ENCODE data around the gene KLHL29. TPM values are rescaled to one million over a fixed set of nuclear protein-coding genes. Genes with fewer than 3 reads are reported as not detected.

The KLHL29 gene
- total and polyA plus RNA-seq, 2 donors, result 5.7 to 8.7 TPM

GRCh38 chr2:23538566-23538965 lies 153.6 kb downstream of the KLHL29 start:
- no peak overlapping the region for H3K4me3 ChIP-seq (ENCODE audit: low read depth, low read length)
- no peaks in the 10 kb centered on the region for H3K4me1 ChIP-seq (ENCODE audit: insufficient read depth)
- H3K27ac ChIP-seq (ENCODE audit: low read depth), result no peak overlapping the region
- WGBS, result 92% methylated on average over 2 of the region's 2 CpGs
- H3K36me3 ChIP-seq (ENCODE audit: insufficient read depth), result no peaks in the 10 kb centered on the region
- no peak for DNase-seq (ENCODE audit: extremely low spot score)

DNA sequence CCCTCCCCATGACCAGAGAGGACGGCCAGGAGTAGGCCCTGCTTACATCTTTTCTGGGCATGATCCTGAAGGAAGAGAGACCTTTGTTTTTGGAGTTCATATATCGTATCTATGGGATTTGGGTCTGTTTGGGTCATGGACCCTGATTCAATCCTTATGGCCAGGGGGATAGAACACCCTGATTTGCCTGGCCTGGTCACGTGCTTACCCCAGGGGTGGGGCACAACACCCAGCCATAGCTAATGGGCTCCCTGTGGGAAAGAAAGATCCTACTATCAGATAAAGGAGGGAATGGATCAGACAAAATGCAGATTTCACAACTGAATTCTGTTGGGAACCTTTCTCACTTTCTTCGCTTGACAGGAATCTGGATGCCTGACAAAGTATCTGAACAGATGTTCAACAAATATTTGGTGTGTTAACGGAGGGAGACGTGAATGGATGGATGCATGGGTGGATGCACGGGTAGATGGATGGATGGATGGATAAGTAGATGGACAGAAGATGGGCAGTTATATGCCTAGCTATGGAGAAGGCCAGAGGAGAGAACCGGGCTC lies 155.9 kb downstream of the KLHL29 start:
- WGBS, result 86% methylated on average over 8 of the region's 8 CpGs
- Histone ChIP-seq H3K4me1 (ENCODE audit: insufficient read depth) (no peaks in the 10 kb centered on the region), H3K36me3 (ENCODE audit: insufficient read depth) (no peaks in the 10 kb centered on the region), H3K4me3 (ENCODE audit: low read depth, low read length) (no peak overlapping the region), H3K27ac (ENCODE audit: low read depth) (no peak overlapping the region)
- no peak for DNase-seq (ENCODE audit: extremely low spot score)

- 73% methylated on average over 7 of the region's 7 CpGs for WGBS
- Histone ChIP-seq H3K36me3 (ENCODE audit: insufficient read depth) (no peaks in the 10 kb centered on the region), H3K4me3 (ENCODE audit: low read depth, low read length) (no peak overlapping the region), H3K27ac (ENCODE audit: low read depth) (no peak overlapping the region), H3K4me1 (ENCODE audit: insufficient read depth) (no peaks in the 10 kb centered on the region)
- DNase-seq (ENCODE audit: extremely low spot score), result no peak
These were observed 156.7 kb downstream of the KLHL29 start for GRCh38 chr2:23541503-23542229.

DNA sequence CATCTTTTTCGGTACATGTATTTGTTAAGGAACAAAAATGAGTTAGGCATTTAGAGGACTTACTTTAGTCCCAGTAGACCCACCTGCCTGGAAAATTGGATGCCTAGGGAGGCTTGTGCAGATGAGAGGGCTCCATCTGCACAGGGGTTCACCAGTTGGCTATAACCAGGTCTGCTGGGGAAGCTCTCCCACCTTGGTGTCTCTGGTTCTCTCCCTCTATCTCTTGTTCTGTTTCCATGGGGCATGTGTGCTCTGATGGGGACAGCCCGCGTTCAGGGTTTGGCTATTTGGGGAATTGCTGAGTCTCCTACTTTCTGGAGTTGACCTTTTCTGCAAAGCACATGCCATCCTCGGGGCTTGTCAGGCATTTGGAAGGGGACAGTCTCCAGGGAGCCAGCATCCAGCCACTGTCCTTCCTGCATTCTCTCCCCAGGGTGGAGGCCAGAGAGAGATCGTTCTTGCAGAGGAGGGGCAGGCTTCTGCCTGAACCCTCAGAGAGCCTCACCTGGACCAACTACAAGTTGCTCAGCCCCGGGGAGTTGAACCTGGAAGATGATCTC lies 157.3 kb downstream of the KLHL29 start:
- no peaks in the 10 kb centered on the region for H3K4me1 ChIP-seq (ENCODE audit: insufficient read depth)

DNA sequence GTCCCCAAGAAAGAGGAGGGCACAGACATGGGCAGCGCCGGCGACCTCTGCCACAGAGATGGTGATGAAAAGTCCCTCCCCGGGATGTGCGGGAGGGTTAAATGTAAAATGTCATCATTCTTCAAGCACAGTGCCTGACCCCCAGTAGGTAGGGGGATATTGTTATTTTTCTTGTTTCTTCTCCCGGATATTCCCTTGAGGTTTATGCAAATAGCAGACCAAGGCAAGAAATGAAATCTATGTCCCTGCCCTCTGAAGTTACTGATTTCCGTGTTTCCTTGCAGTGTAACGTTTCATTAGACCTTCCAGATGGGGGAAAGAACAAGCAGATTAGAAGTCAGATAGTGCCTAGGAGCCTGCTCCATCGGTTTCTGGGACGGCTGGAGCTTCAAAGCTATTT lies 158.3 kb downstream of the KLHL29 start:
- no peaks in the 10 kb centered on the region for H3K4me1 ChIP-seq (ENCODE audit: insufficient read depth)
- DNase-seq (ENCODE audit: extremely low spot score), result no peak
- 94% methylated on average over 10 of the region's 10 CpGs for WGBS
- no peak overlapping the region for H3K4me3 ChIP-seq (ENCODE audit: low read depth, low read length)
- no peaks in the 10 kb centered on the region for H3K36me3 ChIP-seq (ENCODE audit: insufficient read depth)
- H3K27ac ChIP-seq (ENCODE audit: low read depth), result no peak overlapping the region

More for the DNA sequence above, 157.3 kb downstream of the KLHL29 start:
- Histone ChIP-seq H3K27ac (ENCODE audit: low read depth) (no peak overlapping the region), H3K36me3 (ENCODE audit: insufficient read depth) (no peaks in the 10 kb centered on the region), H3K4me3 (ENCODE audit: low read depth, low read length) (no peak overlapping the region)
- DNase-seq (ENCODE audit: extremely low spot score), result no peak
- WGBS, result 83% methylated on average over 6 of the region's 6 CpGs

DNA sequence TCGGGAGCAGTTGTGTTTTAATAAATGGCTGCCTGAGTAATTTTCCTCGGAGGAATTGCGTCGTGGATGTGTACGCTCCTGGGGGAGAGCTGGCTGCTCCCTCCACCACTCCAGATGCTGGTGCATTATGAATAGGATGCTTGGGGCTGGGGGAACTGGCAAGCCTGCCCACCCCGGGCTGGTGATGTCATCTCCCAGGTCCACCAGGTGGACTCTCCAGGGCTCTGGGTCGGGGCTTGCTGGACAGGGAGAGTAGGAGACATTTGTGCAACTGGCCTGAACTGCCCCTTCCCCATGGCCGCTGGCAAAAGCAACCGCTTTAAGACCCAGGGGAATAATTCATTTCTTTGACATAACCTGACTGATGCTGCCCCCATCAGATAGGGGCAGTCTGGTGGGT lies 158.7 kb downstream of the KLHL29 start:
- H3K4me3 ChIP-seq (ENCODE audit: low read depth, low read length), result no peak overlapping the region
- 94% methylated on average over 9 of the region's 9 CpGs for WGBS
- no peak overlapping the region for H3K27ac ChIP-seq (ENCODE audit: low read depth)
- no peaks in the 10 kb centered on the region for H3K36me3 ChIP-seq (ENCODE audit: insufficient read depth)
- H3K4me1 ChIP-seq (ENCODE audit: insufficient read depth), result no peaks in the 10 kb centered on the region
- no peak for DNase-seq (ENCODE audit: extremely low spot score)

- H3K4me3 ChIP-seq (ENCODE audit: low read depth, low read length), result no peak overlapping the region
- 82% methylated on average over 10 of the region's 10 CpGs for WGBS
- H3K36me3 ChIP-seq (ENCODE audit: insufficient read depth), result no peaks in the 10 kb centered on the region
- H3K27ac ChIP-seq (ENCODE audit: low read depth), result no peak overlapping the region
- H3K4me1 ChIP-seq (ENCODE audit: insufficient read depth), result no peaks in the 10 kb centered on the region
- no peak for DNase-seq (ENCODE audit: extremely low spot score)
These were observed 159.8 kb downstream of the KLHL29 start for GRCh38 chr2:23544589-23545295.

DNA sequence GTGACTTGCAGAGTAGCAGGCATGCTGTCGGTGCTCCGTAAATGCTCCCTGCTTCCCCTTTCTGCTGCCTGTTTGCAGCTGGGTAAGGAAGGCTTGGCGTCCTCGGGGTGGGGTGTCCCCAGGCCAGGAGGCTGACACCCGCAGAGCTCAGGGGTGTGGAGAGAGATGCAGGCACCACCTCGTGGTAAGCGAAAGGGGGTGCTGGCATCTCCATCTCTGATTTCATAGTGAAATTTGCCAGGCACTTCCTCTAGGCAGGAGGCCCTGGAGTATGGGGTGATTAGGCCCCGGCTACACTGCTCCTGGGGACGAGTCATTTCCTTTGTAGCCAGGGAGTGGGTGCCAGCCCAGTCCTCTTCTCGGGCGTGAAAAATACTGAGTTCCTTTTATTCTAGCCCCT lies 160.4 kb downstream of the KLHL29 start:
- WGBS, result 79% methylated on average over 11 of the region's 11 CpGs

GRCh38 chr2:23545811-23546210 lies 160.8 kb downstream of the KLHL29 start:
- Histone ChIP-seq H3K27ac (ENCODE audit: low read depth) (no peak overlapping the region), H3K4me3 (ENCODE audit: low read depth, low read length) (no peak overlapping the region), H3K36me3 (ENCODE audit: insufficient read depth) (no peaks in the 10 kb centered on the region), H3K4me1 (ENCODE audit: insufficient read depth) (no peaks in the 10 kb centered on the region)
- 93% methylated on average over 3 of the region's 3 CpGs for WGBS
- DNase-seq (ENCODE audit: extremely low spot score), result no peak

More for the DNA sequence above, 160.4 kb downstream of the KLHL29 start:
- DNase-seq (ENCODE audit: extremely low spot score), result no peak
- Histone ChIP-seq H3K4me1 (ENCODE audit: insufficient read depth) (no peaks in the 10 kb centered on the region), H3K27ac (ENCODE audit: low read depth) (no peak overlapping the region), H3K36me3 (ENCODE audit: insufficient read depth) (no peaks in the 10 kb centered on the region), H3K4me3 (ENCODE audit: low read depth, low read length) (no peak overlapping the region)

DNA sequence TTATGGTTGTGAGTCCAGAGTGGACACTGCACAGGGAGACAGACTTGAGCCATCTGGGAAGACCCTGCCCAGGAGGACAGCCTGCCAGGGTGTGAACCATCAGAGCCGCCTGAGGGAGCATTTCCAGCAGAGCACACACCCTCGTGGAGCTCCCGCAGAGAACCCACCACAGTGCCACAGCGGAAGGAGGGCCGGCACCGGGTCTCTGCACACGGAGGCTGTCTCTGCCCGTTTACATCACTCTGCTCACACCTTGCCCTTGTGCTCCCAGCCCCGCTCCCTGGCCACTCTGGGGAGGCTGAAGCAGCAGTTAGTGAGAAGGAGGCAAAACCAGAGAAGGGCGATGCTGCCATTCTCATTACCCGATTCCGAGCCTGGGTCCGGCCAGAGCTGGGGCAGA lies 161.9 kb downstream of the KLHL29 start:
- Histone ChIP-seq H3K36me3 (ENCODE audit: insufficient read depth) (no peaks in the 10 kb centered on the region), H3K4me3 (ENCODE audit: low read depth, low read length) (no peak overlapping the region), H3K4me1 (ENCODE audit: insufficient read depth) (no peaks in the 10 kb centered on the region), H3K27ac (ENCODE audit: low read depth) (no peak overlapping the region)
- DNase-seq (ENCODE audit: extremely low spot score), result no peak
- whole genome bisulfite sequencing, result 92% methylated on average over 13 of the region's 13 CpGs

DNA sequence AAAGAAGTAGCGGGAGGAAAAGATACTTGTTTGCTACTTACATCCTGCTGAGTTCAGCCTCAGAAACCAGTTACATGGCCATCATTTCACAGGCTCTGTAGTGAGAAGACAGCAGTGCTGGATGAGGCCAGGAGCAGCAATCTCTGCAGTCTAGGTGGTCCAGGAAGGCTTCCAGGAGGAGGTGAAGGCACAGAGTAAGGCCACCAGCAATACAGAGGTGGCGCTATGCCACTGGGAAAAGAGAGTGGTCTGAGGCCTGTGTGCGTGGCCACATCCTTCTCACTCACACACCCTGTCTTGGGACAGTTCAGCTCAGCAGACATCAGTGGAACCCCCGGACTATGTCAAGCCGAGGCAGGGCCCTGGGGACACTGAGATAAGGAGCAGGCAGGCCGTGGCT lies 162.7 kb downstream of the KLHL29 start:
- Histone ChIP-seq H3K27ac (ENCODE audit: low read depth) (no peak overlapping the region), H3K4me3 (ENCODE audit: low read depth, low read length) (no peak overlapping the region), H3K36me3 (ENCODE audit: insufficient read depth) (no peaks in the 10 kb centered on the region), H3K4me1 (ENCODE audit: insufficient read depth) (no peaks in the 10 kb centered on the region)
- DNase-seq (ENCODE audit: extremely low spot score), result no peak
- WGBS, result 81% methylated on average over 6 of the region's 6 CpGs

DNA sequence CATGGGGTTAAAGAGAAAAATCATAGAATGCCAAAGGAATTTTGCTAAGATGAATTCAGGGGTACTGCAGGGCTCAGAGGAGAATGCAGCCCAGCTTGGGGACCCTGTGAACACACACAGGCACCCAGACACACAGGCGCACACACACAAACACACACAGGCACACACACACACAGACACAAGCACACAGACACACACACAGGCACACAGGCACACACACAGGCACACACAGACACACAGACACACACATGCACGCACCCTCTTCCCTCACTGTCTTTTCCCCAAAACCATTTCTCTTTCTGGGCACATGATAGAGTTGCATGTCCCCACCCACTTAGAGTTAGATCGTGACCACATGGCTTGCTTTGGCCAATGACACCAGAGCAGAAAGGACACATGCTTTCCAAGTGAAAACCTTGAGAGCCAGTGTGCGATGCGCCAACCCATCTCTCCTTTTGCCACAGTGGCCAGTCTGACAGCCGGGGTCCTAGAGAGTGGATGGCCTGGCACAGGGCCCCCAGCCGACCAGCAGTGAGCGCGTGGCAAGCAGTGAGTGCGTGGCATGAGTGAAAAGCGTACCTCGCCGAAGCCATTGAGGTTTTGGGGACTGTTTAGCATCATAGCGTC lies 163.3 kb downstream of the KLHL29 start:
- H3K27ac ChIP-seq (ENCODE audit: low read depth), result no peak overlapping the region
- H3K4me3 ChIP-seq (ENCODE audit: low read depth, low read length), result no peak overlapping the region
- H3K36me3 ChIP-seq (ENCODE audit: insufficient read depth), result no peaks in the 10 kb centered on the region
- DNase-seq (ENCODE audit: extremely low spot score), result no peak
- 97% methylated on average over 14 of the region's 14 CpGs for WGBS
- H3K4me1 ChIP-seq (ENCODE audit: insufficient read depth), result no peaks in the 10 kb centered on the region

DNA sequence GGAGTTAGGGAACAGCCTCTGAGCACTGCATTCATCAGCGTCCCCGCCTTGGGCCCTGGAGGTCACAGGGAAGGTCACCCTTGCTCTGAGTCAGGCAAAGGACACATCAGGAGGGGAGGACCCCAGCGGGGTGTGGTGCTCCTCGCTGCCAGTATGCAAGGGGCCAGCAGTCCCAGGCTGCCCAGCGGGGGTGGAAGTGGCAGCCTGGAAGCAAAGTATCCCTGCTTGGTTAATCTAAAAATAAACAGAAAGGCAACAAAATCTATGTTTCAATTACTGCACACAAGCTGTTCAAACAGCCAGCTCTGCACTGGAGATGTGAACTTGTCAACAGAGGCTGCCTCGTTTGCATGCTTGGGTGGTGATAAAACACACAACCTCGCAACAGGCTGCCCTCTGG lies 164.1 kb downstream of the KLHL29 start:
- H3K27ac ChIP-seq (ENCODE audit: low read depth), result no peak overlapping the region
- H3K4me3 ChIP-seq (ENCODE audit: low read depth, low read length), result no peak overlapping the region
- H3K36me3 ChIP-seq (ENCODE audit: insufficient read depth), result no peaks in the 10 kb centered on the region
- WGBS, result 76% methylated on average over 7 of the region's 7 CpGs
- no peaks in the 10 kb centered on the region for H3K4me1 ChIP-seq (ENCODE audit: insufficient read depth)
- no peak for DNase-seq (ENCODE audit: extremely low spot score)

All from urinary bladder (tissue), 4 donors.